ENCODE data around the gene MARS1.

MARS1 gene

DNA sequence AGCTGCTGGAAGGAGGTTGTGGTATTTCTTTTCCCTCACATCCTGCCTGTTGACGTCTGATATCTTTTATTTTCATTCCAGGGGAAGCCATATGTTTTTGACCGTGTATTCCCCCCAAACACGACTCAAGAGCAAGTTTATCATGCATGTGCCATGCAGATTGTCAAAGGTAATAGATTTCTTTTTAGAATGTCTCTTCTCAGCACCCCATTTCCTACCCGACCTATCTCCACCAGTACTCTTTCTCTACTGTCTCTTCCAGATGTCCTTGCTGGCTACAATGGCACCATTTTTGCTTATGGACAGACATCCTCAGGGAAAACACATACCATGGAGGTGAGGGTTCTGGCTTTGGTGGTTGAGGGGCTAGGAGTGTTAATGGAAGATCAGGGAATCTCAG, 75.5 kb downstream of the MARS1 start:
- no peak overlapping the region for H3K4me3 ChIP-seq (ENCODE audit: low read depth, low read length)
- in situ Hi-C loops (cut with HindIII; ENCODE audit: low sequenced_read_pairs) = no loop called here
- DNase-seq (ENCODE audit: low read depth) = no peak
- TF ChIP-seq, protein P1, sequence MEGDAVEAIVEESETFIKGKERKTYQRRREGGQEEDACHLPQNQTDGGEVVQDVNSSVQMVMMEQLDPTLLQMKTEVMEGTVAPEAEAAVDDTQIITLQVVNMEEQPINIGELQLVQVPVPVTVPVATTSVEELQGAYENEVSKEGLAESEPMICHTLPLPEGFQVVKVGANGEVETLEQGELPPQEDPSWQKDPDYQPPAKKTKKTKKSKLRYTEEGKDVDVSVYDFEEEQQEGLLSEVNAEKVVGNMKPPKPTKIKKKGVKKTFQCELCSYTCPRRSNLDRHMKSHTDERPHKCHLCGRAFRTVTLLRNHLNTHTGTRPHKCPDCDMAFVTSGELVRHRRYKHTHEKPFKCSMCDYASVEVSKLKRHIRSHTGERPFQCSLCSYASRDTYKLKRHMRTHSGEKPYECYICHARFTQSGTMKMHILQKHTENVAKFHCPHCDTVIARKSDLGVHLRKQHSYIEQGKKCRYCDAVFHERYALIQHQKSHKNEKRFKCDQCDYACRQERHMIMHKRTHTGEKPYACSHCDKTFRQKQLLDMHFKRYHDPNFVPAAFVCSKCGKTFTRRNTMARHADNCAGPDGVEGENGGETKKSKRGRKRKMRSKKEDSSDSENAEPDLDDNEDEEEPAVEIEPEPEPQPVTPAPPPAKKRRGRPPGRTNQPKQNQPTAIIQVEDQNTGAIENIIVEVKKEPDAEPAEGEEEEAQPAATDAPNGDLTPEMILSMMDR (IDR thresholded peaks at IDR 0.05; ENCODE audit: low read depth, low read length, missing control alignments) = no peak

DNA sequence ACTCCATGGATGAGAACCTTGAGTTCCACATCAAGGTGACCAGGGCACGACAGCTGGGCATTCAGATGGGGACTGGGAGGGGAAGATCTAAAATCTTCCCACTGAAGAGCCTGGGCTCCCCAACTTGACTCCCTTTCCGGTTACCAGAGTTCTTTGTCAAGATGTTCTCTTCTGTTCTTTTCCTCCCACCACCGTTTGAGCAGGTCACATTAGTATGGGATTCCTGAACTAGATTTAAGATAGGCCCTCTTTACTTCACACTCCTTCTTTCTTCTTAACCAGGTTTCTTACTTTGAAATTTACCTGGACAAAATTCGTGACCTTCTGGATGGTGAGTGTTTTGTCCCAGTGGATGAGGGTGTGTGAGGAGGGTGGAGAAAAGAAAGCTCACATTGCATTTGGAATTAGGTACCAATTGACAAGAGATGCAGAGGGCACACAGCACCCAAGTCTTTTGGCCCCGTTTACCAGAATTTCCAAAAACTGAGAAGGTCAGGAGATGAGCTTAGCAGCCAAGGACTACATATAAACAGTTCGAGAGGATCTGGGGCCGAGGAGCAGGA, 76.4 kb downstream of the MARS1 start:
- no peak overlapping the region for H3K4me3 ChIP-seq (ENCODE audit: low read depth, low read length)
- TF ChIP-seq, protein P1 (IDR thresholded peaks at IDR 0.05; ENCODE audit: low read depth, low read length, missing control alignments) = no peak
- in situ Hi-C loops (cut with HindIII; ENCODE audit: low sequenced_read_pairs) = no loop called here
- DNase-seq (ENCODE audit: low read depth) = no peak

Measured in astrocyte of the cerebellum (primary cell).